H1 (cell line): ENCODE results near the gene CHFR. TPM values are rescaled to one million over a fixed set of nuclear protein-coding genes. Genes with fewer than 3 reads are reported as not detected.

ENCODE experiments used
- CTCF ChIA-PET: fragments of 300-600 bp; sonication (Branson Sonifier 250); formaldehyde crosslinking; loops from one replicate; lab custom pipeline; 2021; ENCODE audit not compliant: partially characterized antibody; lab: Charles Lee
- POLR2A ChIA-PET: fragments of 300-600 bp; sonication (Branson Sonifier 250); formaldehyde crosslinking; loops from one replicate; lab custom pipeline; 2021; ENCODE audit warnings: inconsistent platforms; ENCODE audit not compliant: partially characterized antibody; lab: Charles Lee
- DNase-seq, 2 experiments: peaks; one replicate each; pipeline versions ENCODE4 v3.0.0 to v3.0.0-alpha.2; 2010 to 2022; ENCODE audit warnings: low spot score in 2 of 2, low read depth in 1 of 2, mixed read lengths in 1 of 2
- FAIRE-seq: peaks from 2 replicates; lab custom pipeline; 2011; peaks lifted over from hg19 to GRCh38; lab: Jason Lieb, UNC
- H2AFZ ChIP-seq: 2 replicates; pipeline ENCODE4 v1.8.1; 2012; ENCODE audit warnings: low read length, inconsistent platforms
- H2AK5ac ChIP-seq: 2 replicates; pipeline ENCODE4 v1.6.1; 2013; ENCODE audit warnings: low read depth, low read length
- H2BK120ac ChIP-seq: replicated peaks from 2 replicates; pipeline ENCODE3; 2013; ENCODE audit warnings: low read depth, low read length, inconsistent platforms
- H2BK12ac ChIP-seq: 2 replicates; pipeline ENCODE4 v1.6.1; 2013; ENCODE audit warnings: low read depth, low read length
- H2BK15ac ChIP-seq: 2 replicates; pipeline ENCODE4 v1.6.1; 2013; ENCODE audit warnings: low read length
- H2BK20ac ChIP-seq: 2 replicates; pipeline ENCODE4 v1.6.1; 2013; ENCODE audit warnings: low read length
- H2BK5ac ChIP-seq: 2 replicates; pipeline ENCODE4 v1.6.1; 2013; ENCODE audit warnings: low read depth, low read length
- H3K14ac ChIP-seq: 2 replicates; pipeline ENCODE4 v1.6.1; 2013; ENCODE audit warnings: inconsistent platforms; ENCODE audit not compliant: insufficient read length
- H3K18ac ChIP-seq: 2 replicates; pipeline ENCODE4 v1.6.1; 2013; ENCODE audit warnings: low read length; ENCODE audit errors: extremely low read depth
- H3K23ac ChIP-seq: 2 replicates; pipeline ENCODE4 v1.6.1; 2013; ENCODE audit warnings: inconsistent platforms; ENCODE audit not compliant: insufficient read length
- H3K23me2 ChIP-seq: 2 replicates; pipeline ENCODE4 v1.6.1; 2013; ENCODE audit warnings: low read depth, low read length
- H3K27ac ChIP-seq: 2 replicates; pipeline ENCODE4 v1.6.1; 2011; ENCODE audit warnings: low read depth, low read length, inconsistent platforms
- H3K27me3 ChIP-seq, 4 experiments: replicated peaks in 1 of 4; 1 replicate in 1 of 4; 2 replicates in 3 of 4; pipeline versions ENCODE4 v1.6.1 to v1.8.1; 2011 to 2013; ENCODE audit warnings: low read length in 3 of 4, mild to moderate bottlenecking in 3 of 4, inconsistent platforms in 2 of 4, mixed read lengths in 2 of 4, moderate library complexity in 1 of 4; ENCODE audit not compliant: control insufficient read depth in 3 of 4, insufficient read depth in 3 of 4; ENCODE audit errors: extremely low read depth in 1 of 4
- H3K36me3 ChIP-seq, 4 experiments: 2 replicates each; pipeline versions ENCODE4 v1.6.1 to v1.8.1; 2011 to 2013; ENCODE audit warnings: mild to moderate bottlenecking in 4 of 4, low read length in 3 of 4, moderate library complexity in 2 of 4, control low read depth in 1 of 4, inconsistent platforms in 1 of 4; ENCODE audit not compliant: insufficient read depth in 4 of 4, control insufficient read depth in 2 of 4
- H3K4ac ChIP-seq: replicated peaks from 2 replicates; pipeline ENCODE3; 2013; ENCODE audit warnings: low read length, low read depth, mixed read lengths, inconsistent platforms; ENCODE audit not compliant: insufficient read length
- H3K4me1 ChIP-seq, 4 experiments: replicated peaks in 1 of 4; 1 replicate in 1 of 4; 2 replicates in 3 of 4; pipeline versions ENCODE4 v1.6.1 to v1.8.1; 2011 to 2013; ENCODE audit warnings: low read length in 3 of 4, inconsistent platforms in 2 of 4, mixed read lengths in 1 of 4; ENCODE audit not compliant: insufficient read depth in 4 of 4, control insufficient read depth in 3 of 4
- H3K4me2 ChIP-seq, 2 experiments: 2 replicates each; pipeline versions ENCODE4 v1.6.1 to v1.8.1; 2011 to 2013; ENCODE audit warnings: low read depth in 2 of 2, low read length in 2 of 2, control low read depth in 1 of 2, inconsistent platforms in 1 of 2, mild to moderate bottlenecking in 1 of 2; ENCODE audit not compliant: insufficient read depth in 1 of 2
- H3K4me3 ChIP-seq, 4 experiments: fragments of 200-600, 300-600 bp in 1 of 4; sonication (generic), shearing (Covaris generic), sonication (Bioruptor Twin) in 1 of 4; 2 replicates each; pipeline versions ENCODE4 v1.5.1 to v1.8.1; 2011 to 2016; ENCODE audit warnings: low read length in 4 of 4, low read depth in 3 of 4, control low read depth in 2 of 4, inconsistent platforms in 2 of 4, mild to moderate bottlenecking in 2 of 4, mixed read lengths in 1 of 4, moderate library complexity in 1 of 4; ENCODE audit not compliant: insufficient read depth in 2 of 4; ENCODE audit errors: extremely low read depth in 1 of 4
- H3K56ac ChIP-seq: replicated peaks from 2 replicates; pipeline ENCODE3; 2013; ENCODE audit warnings: low read depth, mild to moderate bottlenecking, mixed read lengths, low read length, inconsistent platforms; ENCODE audit not compliant: insufficient read length
- H3K79me1 ChIP-seq: 2 replicates; pipeline ENCODE4 v1.6.1; 2013; ENCODE audit warnings: low read depth, low read length, control low read depth
- H3K79me2 ChIP-seq, 2 experiments: 2 replicates each; pipeline versions ENCODE4 v1.6.1 to v1.8.1; 2012 to 2013; ENCODE audit warnings: low read length in 2 of 2, mild to moderate bottlenecking in 2 of 2, inconsistent platforms in 1 of 2; ENCODE audit not compliant: insufficient read depth in 2 of 2, control insufficient read depth in 1 of 2
- H3K9ac ChIP-seq, 4 experiments: replicated peaks in 1 of 4; 1 replicate in 1 of 4; 2 replicates in 3 of 4; pipeline versions ENCODE4 v1.6.1 to v1.8.1; 2011 to 2013; ENCODE audit warnings: low read depth in 3 of 4, low read length in 3 of 4, control low read depth in 2 of 4, mild to moderate bottlenecking in 2 of 4, moderate library complexity in 2 of 4, inconsistent platforms in 1 of 4; ENCODE audit errors: extremely low read depth in 1 of 4
- H3K9me3 ChIP-seq, 2 experiments: 2 replicates each; pipeline versions ENCODE4 v1.6.1 to v1.8.1; 2012 to 2013; ENCODE audit warnings: mild to moderate bottlenecking in 2 of 2, moderate library complexity in 2 of 2, control low read depth in 1 of 2, inconsistent platforms in 1 of 2, low read depth in 1 of 2, low read length in 1 of 2, mixed read lengths in 1 of 2; ENCODE audit not compliant: insufficient read depth in 2 of 2
- H4K20me1 ChIP-seq, 2 experiments: replicated peaks in 1 of 2; 2 replicates each; pipeline versions ENCODE3 to v1.8.1; 2011 to 2013; ENCODE audit warnings: inconsistent platforms in 2 of 2, low read length in 2 of 2, mild to moderate bottlenecking in 1 of 2; ENCODE audit not compliant: insufficient read depth in 2 of 2, control insufficient read depth in 1 of 2
- H4K5ac ChIP-seq: 2 replicates; pipeline ENCODE4 v1.6.1; 2013; ENCODE audit warnings: low read length, low read depth, mixed read lengths, inconsistent platforms; ENCODE audit not compliant: insufficient read length
- H4K8ac ChIP-seq: 2 replicates; pipeline ENCODE4 v1.8.0; 2013; ENCODE audit warnings: mild to moderate bottlenecking, moderate library complexity, low read length, inconsistent platforms; ENCODE audit not compliant: insufficient read depth; ENCODE audit errors: extremely low read depth
- H4K91ac ChIP-seq: replicated peaks from 2 replicates; pipeline ENCODE3; 2013; ENCODE audit warnings: low read length, mixed read lengths, inconsistent platforms; ENCODE audit not compliant: insufficient read length
- ASH2L ChIP-seq: fragments of 200-600, 300-600 bp; sonication (generic); IDR thresholded peaks from one replicate; pipeline ENCODE4 v1.7.1; 2017; ENCODE audit warnings: low read length
- CHD1 ChIP-seq: IDR thresholded peaks from 2 replicates; pipeline ENCODE4 v1.6.1; 2012; ENCODE audit warnings: low read depth, low read length, improper control_type of control experiment
- CHD2 ChIP-seq: IDR thresholded peaks from 2 replicates; pipeline ENCODE4 v1.6.1; 2012; ENCODE audit warnings: low read length, improper control_type of control experiment
- CREB1 ChIP-seq: IDR thresholded peaks from 2 replicates; pipeline ENCODE4 v1.6.1; 2012; ENCODE audit warnings: inconsistent platforms
- EP300 ChIP-seq, 2 experiments: IDR thresholded peaks; 1 replicate in 1 of 2; 2 replicates in 1 of 2; pipeline ENCODE4 v1.6.1; 2011 to 2012; ENCODE audit warnings: low read depth in 2 of 2, low read length in 2 of 2, mild to moderate bottlenecking in 2 of 2, borderline replicate concordance in 1 of 2, inconsistent platforms in 1 of 2, moderate library complexity in 1 of 2
- FOSL1 ChIP-seq: IDR thresholded peaks from 2 replicates; pipeline ENCODE4 v1.6.1; 2011; ENCODE audit warnings: mild to moderate bottlenecking, low read depth, low read length, moderate library complexity; ENCODE audit not compliant: insufficient read depth
- KDM5A ChIP-seq: fragments of 200-600 bp; IDR thresholded peaks from 2 replicates; pipeline ENCODE4 v1.7.1; 2012; ENCODE audit warnings: mild to moderate bottlenecking, low read length, inconsistent platforms, mixed read lengths
- POLR2A ChIP-seq, 2 experiments: IDR thresholded peaks; 1 replicate in 1 of 2; 2 replicates in 1 of 2; pipeline ENCODE4 v1.6.1; 2011; ENCODE audit warnings: low read depth in 2 of 2, low read length in 2 of 2, mild to moderate bottlenecking in 2 of 2; ENCODE audit errors: control extremely low read depth in 1 of 2
- RBBP5 ChIP-seq: IDR thresholded peaks from 2 replicates; pipeline ENCODE4 v1.7.1; 2012; ENCODE audit warnings: low read depth, mild to moderate bottlenecking, inconsistent platforms, low read length, moderate library complexity, borderline replicate concordance
- SP1 ChIP-seq: IDR thresholded peaks from 2 replicates; pipeline ENCODE4 v1.6.1; 2011; ENCODE audit warnings: low read depth, low read length
- TBP ChIP-seq: IDR thresholded peaks from 2 replicates; pipeline ENCODE4 v1.6.1; 2011; ENCODE audit warnings: low read depth, low read length, improper control_type of control experiment
- WGBS, 2 experiments: shearing (Covaris generic) in 1 of 2; methylation state at CpG; one replicate each; pipeline versions ENCODE4 v1.1.6 to v1.1.7; 2013 to 2015; ENCODE audit warnings: low lambda C conversion rate in 2 of 2, mixed read lengths in 2 of 2, inconsistent platforms in 1 of 2, low coverage in 1 of 2, missing lambda C conversion rate in 1 of 2; ENCODE audit not compliant: insufficient replicate concordance in 2 of 2, insufficient coverage in 1 of 2, insufficient read length in 1 of 2; ENCODE audit errors: extremely low coverage in 1 of 2, missing lambda C conversion rate in 1 of 2; 5-methylcytosine and 5-hydroxymethylcytosine counted together
- polyA plus RNA-seq, 7 experiments: library from polyadenylated mRNA; depleted of rRNA in 3 of 7; stranded (reverse) in 5 of 7; unstranded in 2 of 7; fragments of >200 nt in 5 of 7; fragments of 200-250 nt in 2 of 7; gene quantifications; 1 replicate in 5 of 7; 2 replicates in 1 of 7; 4 replicates in 1 of 7; pipeline versions ENCODE4 v1.2.1 to v1.2.3, GENCODE V29; 2011 to 2013; ENCODE audit warnings: missing spikeins in 2 of 7, mixed read lengths in 2 of 7
- total RNA-seq: library from RNA; stranded (reverse); fragmentation: NEBNext Ultra II Directional; extraction: Animal tissue kit (Norgen Biotek cat#: 25700); gene quantifications from 2 replicates; pipeline ENCODE4 v1.2.1, GENCODE V29; 2021
- TF ChIP-seq, protein P1 (sequence below): IDR thresholded peaks from 2 replicates; pipeline ENCODE4 v1.6.1; 2011; ENCODE audit warnings: low read depth, mild to moderate bottlenecking, low read length; ENCODE audit not compliant: insufficient read depth
- TF ChIP-seq, protein P2 (sequence below): IDR thresholded peaks from 2 replicates; pipeline ENCODE4 v1.6.1; 2012; ENCODE audit warnings: inconsistent platforms

CHFR gene
- total and polyA plus RNA-seq, 2 of the 8 experiments (the other 6 are each of a cell fraction or from before 2014, with no cell fraction given): 31.4 to 44.6 TPM

DNA sequence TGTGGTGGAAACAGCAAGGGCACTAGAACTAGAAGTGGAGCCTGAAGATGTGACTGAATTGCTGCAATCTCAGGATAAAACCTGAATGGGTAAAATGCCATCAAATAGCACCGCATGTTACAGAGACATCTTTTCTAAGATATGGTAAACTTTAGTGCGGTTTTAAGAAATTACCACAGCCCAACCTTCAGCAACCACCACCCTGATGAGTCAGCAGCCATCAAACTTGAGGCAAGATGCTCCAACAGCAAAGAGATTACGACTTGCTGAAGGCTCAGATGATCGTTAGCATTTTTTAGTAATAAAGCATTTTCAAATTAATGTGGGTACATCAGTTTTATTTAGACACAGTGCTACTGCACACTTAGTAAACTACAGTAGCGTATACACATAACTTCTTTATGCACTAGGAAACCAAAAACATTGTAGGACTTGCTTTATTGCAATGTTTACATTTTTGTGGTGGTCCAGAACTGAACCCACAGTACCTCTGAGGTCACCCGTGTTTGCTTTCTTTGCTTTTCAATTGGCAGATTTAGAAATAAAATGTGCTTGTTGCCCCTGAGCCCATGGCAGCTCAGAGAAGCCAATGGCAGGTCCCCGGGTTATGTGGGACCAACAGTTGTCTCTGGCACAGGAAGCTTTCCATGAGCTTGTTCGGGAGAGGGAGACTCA lies 74.6 kb downstream of the CHFR start:
- H3K36me3 ChIP-seq: peaks cover 15 to 49% (median 42%) of the 10 kb centered on the region in 4 experiments; a peak in 7 of 8 replicates
- no peak overlapping the region for H2BK15ac ChIP-seq
- H3K18ac ChIP-seq: no peak overlapping the region
- H2BK120ac ChIP-seq: no peak overlapping the region
- H2AK5ac ChIP-seq: no peak overlapping the region
- H3K4ac ChIP-seq: no peak overlapping the region
- H4K91ac ChIP-seq: no peak overlapping the region
- WGBS, 2 experiments: 91% methylated on average over 8 of the region's 8 CpGs; no CpG with 5 or more reads in 1 of the 2 experiments
- no peak for FAIRE-seq
- peaks cover 0 to 10% of the 10 kb centered on the region in 2 experiments for H4K20me1 ChIP-seq
- no peak overlapping the region for H2BK12ac ChIP-seq
- DNase-seq: no peak
- H3K23me2 ChIP-seq: no peaks in the 10 kb centered on the region
- H3K27me3 ChIP-seq: no peaks in the 10 kb centered on the region
- no peak overlapping the region for H3K4me2 ChIP-seq
- H3K56ac ChIP-seq: no peak overlapping the region
- H3K79me1 ChIP-seq: 0 out of 2 replicates have a peak, but pooled peaks cover 2% of the 10 kb centered on the region
- H3K79me2 ChIP-seq: no peaks in the 10 kb centered on the region
- POLR2A ChIA-PET: interaction anchor here (0.7 to 4.1 kb wide), 3 partner anchors 12 to 168 kb away, joined by 3 to 16 read pairs (median 6); partner anchors contain the start of gene GOLGA3
- no peak overlapping the region for H3K23ac ChIP-seq
- no peak overlapping the region for H3K27ac ChIP-seq
- H3K9me3 ChIP-seq: no peaks in the 10 kb centered on the region
- H2AFZ ChIP-seq: no peak overlapping the region
- no peak overlapping the region for H3K14ac ChIP-seq
- no peaks in the 10 kb centered on the region; a peak in 1 of 7 replicates for H3K4me1 ChIP-seq
- no peak overlapping the region for H3K9ac ChIP-seq
- no peak overlapping the region for H4K8ac ChIP-seq
- H4K5ac ChIP-seq: no peak overlapping the region
- no peak overlapping the region for H3K4me3 ChIP-seq
- no peak overlapping the region for H2BK5ac ChIP-seq
- no peak overlapping the region for H2BK20ac ChIP-seq
- CTCF ChIA-PET: no interaction called here
- TF ChIP-seq FOSL1 (no peak), KDM5A (no peak), SP1 (no peak), CREB1 (no peak), CHD1 (no peak), ASH2L (no peak), POLR2A (IDR thresholded peaks at IDR 0.05; ENCODE audit: control extremely low read depth in 1 of 2, low read depth in 2 of 2, low read length in 2 of 2) (no peak), CHD2 (no peak), RBBP5 (no peak), EP300 (IDR thresholded peaks at IDR 0.05; ENCODE audit: borderline replicate concordance in 1 of 2, low read depth in 2 of 2, low read length in 2 of 2) (no peak), TBP (no peak)
- TF ChIP-seq, protein P1, sequence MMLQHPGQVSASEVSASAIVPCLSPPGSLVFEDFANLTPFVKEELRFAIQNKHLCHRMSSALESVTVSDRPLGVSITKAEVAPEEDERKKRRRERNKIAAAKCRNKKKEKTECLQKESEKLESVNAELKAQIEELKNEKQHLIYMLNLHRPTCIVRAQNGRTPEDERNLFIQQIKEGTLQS: no peak
- TF ChIP-seq, protein P2, sequence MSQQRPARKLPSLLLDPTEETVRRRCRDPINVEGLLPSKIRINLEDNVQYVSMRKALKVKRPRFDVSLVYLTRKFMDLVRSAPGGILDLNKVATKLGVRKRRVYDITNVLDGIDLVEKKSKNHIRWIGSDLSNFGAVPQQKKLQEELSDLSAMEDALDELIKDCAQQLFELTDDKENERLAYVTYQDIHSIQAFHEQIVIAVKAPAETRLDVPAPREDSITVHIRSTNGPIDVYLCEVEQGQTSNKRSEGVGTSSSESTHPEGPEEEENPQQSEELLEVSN: no peak
